ENCODE results near the gene GOLIM4. TPM values are rescaled to one million over a fixed set of nuclear protein-coding genes. Genes with fewer than 3 reads are reported as not detected.

GOLIM4 gene
- total RNA-seq, 1 experiment from 2014 or later, result 17.4 TPM

DNA sequence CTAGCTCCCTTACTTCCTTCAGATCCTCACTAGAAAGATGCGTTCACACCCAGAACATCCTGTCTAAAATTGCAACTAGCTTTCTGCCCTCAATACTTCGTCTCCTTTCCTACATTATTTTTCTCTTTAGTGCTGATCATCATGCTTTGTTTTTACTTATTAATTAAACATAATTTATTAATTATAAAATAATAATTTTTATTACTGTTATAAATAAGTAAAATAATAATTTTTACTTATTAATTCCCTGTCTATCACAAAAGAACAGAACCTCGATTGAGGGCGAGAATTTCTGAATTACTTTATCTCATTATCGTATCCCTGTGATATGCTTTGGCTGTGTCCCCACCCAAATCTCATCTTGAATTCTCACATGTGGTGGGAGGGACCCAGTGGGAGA, 41.3 kb downstream of the GOLIM4 start:
- no peaks in the 10 kb centered on the region for H3K36me3 ChIP-seq (ENCODE audit: control insufficient read depth, insufficient read depth, low read length)
- no TSS peak for BruUV-seq (replicated peaks)
- peaks cover 13% of the 10 kb centered on the region for H3K4me1 ChIP-seq
- CTCF ChIA-PET, result no interaction called here
- no peak overlapping the region for H3K4me3 ChIP-seq (ENCODE audit: low read depth, low read length)
- no peaks in the 10 kb centered on the region for H3K27me3 Mint-ChIP-seq (ENCODE audit: insufficient read depth, unreplicated experiment)
- POLR2A ChIA-PET, result no interaction called here
- no peak for DNase-seq
- H3K9me3 ChIP-seq, result peaks cover 9% of the 10 kb centered on the region
- H3K4me3 Mint-ChIP-seq (ENCODE audit: unreplicated experiment), result no peak overlapping the region
- H3K36me3 Mint-ChIP-seq (ENCODE audit: insufficient read depth, unreplicated experiment), result peaks cover 6% of the 10 kb centered on the region
- peaks cover 6% of the 10 kb centered on the region for H3K4me1 Mint-ChIP-seq (ENCODE audit: low read depth, unreplicated experiment)
- no peak overlapping the region for H3K27ac Mint-ChIP-seq (ENCODE audit: unreplicated experiment)
- H3K9me3 Mint-ChIP-seq (ENCODE audit: unreplicated experiment), result no peaks in the 10 kb centered on the region
- TF ChIP-seq, protein P1, sequence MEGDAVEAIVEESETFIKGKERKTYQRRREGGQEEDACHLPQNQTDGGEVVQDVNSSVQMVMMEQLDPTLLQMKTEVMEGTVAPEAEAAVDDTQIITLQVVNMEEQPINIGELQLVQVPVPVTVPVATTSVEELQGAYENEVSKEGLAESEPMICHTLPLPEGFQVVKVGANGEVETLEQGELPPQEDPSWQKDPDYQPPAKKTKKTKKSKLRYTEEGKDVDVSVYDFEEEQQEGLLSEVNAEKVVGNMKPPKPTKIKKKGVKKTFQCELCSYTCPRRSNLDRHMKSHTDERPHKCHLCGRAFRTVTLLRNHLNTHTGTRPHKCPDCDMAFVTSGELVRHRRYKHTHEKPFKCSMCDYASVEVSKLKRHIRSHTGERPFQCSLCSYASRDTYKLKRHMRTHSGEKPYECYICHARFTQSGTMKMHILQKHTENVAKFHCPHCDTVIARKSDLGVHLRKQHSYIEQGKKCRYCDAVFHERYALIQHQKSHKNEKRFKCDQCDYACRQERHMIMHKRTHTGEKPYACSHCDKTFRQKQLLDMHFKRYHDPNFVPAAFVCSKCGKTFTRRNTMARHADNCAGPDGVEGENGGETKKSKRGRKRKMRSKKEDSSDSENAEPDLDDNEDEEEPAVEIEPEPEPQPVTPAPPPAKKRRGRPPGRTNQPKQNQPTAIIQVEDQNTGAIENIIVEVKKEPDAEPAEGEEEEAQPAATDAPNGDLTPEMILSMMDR (IDR thresholded peaks at IDR 0.05; ENCODE audit: insufficient read depth in 1 of 2, low read depth in 1 of 2, low read length in 1 of 2, severe bottlenecking in 1 of 2, unreplicated experiment in 1 of 2), result no peak
- intact Hi-C loops (cut with micrococcal nuclease; ENCODE audit: unreplicated experiment), result no loop called here
- H3K27me3 ChIP-seq (replicated peaks; ENCODE audit: control insufficient read depth, insufficient read depth, low read length), result no peaks in the 10 kb centered on the region

DNA sequence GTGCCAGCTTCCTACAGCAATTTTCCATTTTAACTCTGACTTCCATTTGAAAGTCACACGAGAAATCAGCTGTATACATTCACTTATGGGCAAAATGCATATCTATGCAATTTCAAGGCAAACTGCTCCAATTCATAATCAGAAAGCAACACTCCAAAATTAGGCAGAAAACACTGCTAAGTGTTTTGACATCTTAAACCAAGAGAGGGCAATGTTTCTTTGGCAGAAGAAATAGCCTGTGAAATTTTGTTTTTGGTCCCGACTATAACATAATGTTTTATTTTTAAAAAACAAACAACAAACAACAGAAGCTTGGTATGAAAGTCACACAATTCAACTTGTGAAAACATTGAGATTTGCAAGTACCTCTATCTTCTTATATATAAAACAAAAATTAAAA, 42.6 kb downstream of the GOLIM4 start:
- no peaks in the 10 kb centered on the region for H3K27me3 Mint-ChIP-seq (ENCODE audit: insufficient read depth, unreplicated experiment)
- no peak for DNase-seq
- no peak overlapping the region for H3K27ac Mint-ChIP-seq (ENCODE audit: unreplicated experiment)
- H3K4me1 ChIP-seq, result peaks cover 13% of the 10 kb centered on the region
- POLR2A ChIA-PET, result no interaction called here
- H3K36me3 Mint-ChIP-seq (ENCODE audit: insufficient read depth, unreplicated experiment), result peaks cover 6% of the 10 kb centered on the region
- peaks cover 6% of the 10 kb centered on the region for H3K9me3 ChIP-seq
- BruUV-seq (replicated peaks), result no TSS peak
- no peak overlapping the region for H3K4me3 Mint-ChIP-seq (ENCODE audit: unreplicated experiment)
- H3K27me3 ChIP-seq (replicated peaks; ENCODE audit: control insufficient read depth, insufficient read depth, low read length), result no peaks in the 10 kb centered on the region
- TF ChIP-seq, protein P1 (IDR thresholded peaks at IDR 0.05; ENCODE audit: insufficient read depth in 1 of 2, low read depth in 1 of 2, low read length in 1 of 2, severe bottlenecking in 1 of 2, unreplicated experiment in 1 of 2), result no peak
- intact Hi-C loops (cut with micrococcal nuclease; ENCODE audit: unreplicated experiment), result no loop called here
- no peaks in the 10 kb centered on the region for H3K36me3 ChIP-seq (ENCODE audit: control insufficient read depth, insufficient read depth, low read length)
- CTCF ChIA-PET, result no interaction called here
- peaks cover 7% of the 10 kb centered on the region for H3K4me1 Mint-ChIP-seq (ENCODE audit: low read depth, unreplicated experiment)
- H3K9me3 Mint-ChIP-seq (ENCODE audit: unreplicated experiment), result no peaks in the 10 kb centered on the region
- no peak overlapping the region for H3K4me3 ChIP-seq (ENCODE audit: low read depth, low read length)

DNA sequence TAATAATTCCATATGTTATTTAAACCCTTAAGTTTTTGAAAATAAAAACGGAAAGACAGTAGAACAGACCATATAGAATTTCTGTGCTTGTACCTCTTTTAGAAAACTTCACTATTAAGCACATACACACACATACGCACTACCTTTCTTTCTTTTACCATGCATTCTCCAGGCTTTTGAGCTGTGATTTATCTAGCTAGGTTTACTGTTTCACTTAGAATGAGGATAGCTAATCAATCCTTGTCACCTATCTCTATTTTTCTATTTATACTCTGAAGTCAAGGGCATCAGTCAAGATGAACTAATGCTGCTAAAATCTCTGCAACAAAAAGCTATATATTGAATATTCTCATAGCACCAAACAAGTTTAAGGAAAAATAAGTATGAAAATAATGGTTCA, 43.2 kb downstream of the GOLIM4 start:
- H3K9me3 Mint-ChIP-seq (ENCODE audit: unreplicated experiment), result no peaks in the 10 kb centered on the region

More for the DNA sequence above, 43.2 kb downstream of the GOLIM4 start:
- H3K27me3 ChIP-seq (replicated peaks; ENCODE audit: control insufficient read depth, insufficient read depth, low read length), result no peaks in the 10 kb centered on the region
- peaks cover 7% of the 10 kb centered on the region for H3K4me1 Mint-ChIP-seq (ENCODE audit: low read depth, unreplicated experiment)
- BruUV-seq (replicated peaks), result no TSS peak
- H3K4me3 Mint-ChIP-seq (ENCODE audit: unreplicated experiment), result no peak overlapping the region
- ChIA-PET CTCF (no interaction called here), POLR2A (no interaction called here)
- H3K4me1 ChIP-seq, result peaks cover 13% of the 10 kb centered on the region
- no peak overlapping the region for H3K4me3 ChIP-seq (ENCODE audit: low read depth, low read length)
- DNase-seq, result no peak
- H3K27ac Mint-ChIP-seq (ENCODE audit: unreplicated experiment), result no peak overlapping the region
- peaks cover 6% of the 10 kb centered on the region for H3K36me3 Mint-ChIP-seq (ENCODE audit: insufficient read depth, unreplicated experiment)
- H3K9me3 ChIP-seq, result peaks cover 5% of the 10 kb centered on the region
- no peaks in the 10 kb centered on the region for H3K27me3 Mint-ChIP-seq (ENCODE audit: insufficient read depth, unreplicated experiment)
- intact Hi-C loops (cut with micrococcal nuclease; ENCODE audit: unreplicated experiment), result no loop called here
- TF ChIP-seq, protein P1 (IDR thresholded peaks at IDR 0.05; ENCODE audit: insufficient read depth in 1 of 2, low read depth in 1 of 2, low read length in 1 of 2, severe bottlenecking in 1 of 2, unreplicated experiment in 1 of 2), result no peak
- H3K36me3 ChIP-seq (ENCODE audit: control insufficient read depth, insufficient read depth, low read length), result no peaks in the 10 kb centered on the region
